Erythroblast (primary cell): ENCODE results near the gene CARD19.

Source experiments
- DNase-seq, 2 experiments: peaks; one replicate each; lab custom pipeline; 2025; lab: John Stamatoyannopoulos, UW
- GATA1 ChIP-seq: IDR thresholded peaks from 2 replicates; pipeline ENCODE4 v1.6.1; 2011; ENCODE audit warnings: low read depth, mild to moderate bottlenecking, control low read depth, low read length, moderate library complexity
- POLR2A ChIP-seq: IDR thresholded peaks from 2 replicates; pipeline ENCODE4 v1.6.1; 2011; ENCODE audit warnings: mild to moderate bottlenecking, low read length

CARD19 gene

GRCh38 chr9:93159601-93160471, 63.8 kb downstream of the CARD19 start:
- TF ChIP-seq GATA1 (no peak), POLR2A (no peak)
- peak; percentile 73 to 77 for DNase-seq

- DNase-seq = no peak
- TF ChIP-seq GATA1 = no peak
- TF ChIP-seq POLR2A = no peak
Measured at GRCh38 chr9:93161786-93162562, 66.0 kb downstream of the CARD19 start.
